ENCODE data around the gene DPEP1.
A peak's percentile ranks its signal among the peaks of the same experiment; 100 is the strongest.
"Not testable (repeated sequence)": the region's sequence is repeated elsewhere in the genome, so short reads cannot be mapped to it uniquely, and the experiment has no call there.

DPEP1 gene

DNA sequence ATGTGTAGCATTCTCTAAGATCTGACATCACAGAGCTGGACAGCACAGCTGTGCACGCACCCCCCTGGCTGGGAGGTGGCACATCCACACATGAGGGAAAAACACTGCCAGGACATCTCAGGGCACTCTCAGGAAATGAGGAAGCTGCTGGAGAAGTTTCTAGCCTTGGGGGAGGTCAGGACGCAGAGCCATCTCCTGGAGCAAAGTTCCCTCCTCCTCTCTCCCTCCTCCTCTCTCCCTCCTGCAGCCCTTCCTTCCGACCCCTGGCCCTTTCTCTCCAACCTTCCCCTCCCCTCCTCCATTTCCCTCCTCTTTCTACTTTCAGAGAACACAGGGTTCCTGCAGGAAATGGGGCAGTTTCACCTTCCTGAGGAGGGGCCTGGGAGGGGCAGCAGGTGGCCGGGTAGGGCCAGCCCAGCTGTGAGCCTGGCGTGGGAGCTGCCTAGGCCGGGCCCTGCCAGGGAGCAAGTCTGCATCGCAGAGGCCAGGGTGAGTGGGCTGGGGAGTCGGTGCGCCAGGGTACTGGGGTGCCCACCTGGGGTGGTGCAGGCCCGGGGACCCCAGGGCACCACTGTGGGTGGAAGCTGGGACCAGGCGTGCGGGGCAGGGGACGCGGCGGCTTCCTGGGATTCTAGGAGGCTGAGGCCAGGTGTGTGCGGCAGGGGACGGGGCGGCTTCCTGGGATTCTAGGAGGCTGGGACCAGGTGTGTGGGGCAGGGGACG is at the start of gene DPEP1:
TSS of gene DPEP1 (plus strand) at position 412 of the 723 bp plus-strand sequence. CDS start 16,769 bp downstream, outside the sequence.
- DNase-seq = no peak

DNA sequence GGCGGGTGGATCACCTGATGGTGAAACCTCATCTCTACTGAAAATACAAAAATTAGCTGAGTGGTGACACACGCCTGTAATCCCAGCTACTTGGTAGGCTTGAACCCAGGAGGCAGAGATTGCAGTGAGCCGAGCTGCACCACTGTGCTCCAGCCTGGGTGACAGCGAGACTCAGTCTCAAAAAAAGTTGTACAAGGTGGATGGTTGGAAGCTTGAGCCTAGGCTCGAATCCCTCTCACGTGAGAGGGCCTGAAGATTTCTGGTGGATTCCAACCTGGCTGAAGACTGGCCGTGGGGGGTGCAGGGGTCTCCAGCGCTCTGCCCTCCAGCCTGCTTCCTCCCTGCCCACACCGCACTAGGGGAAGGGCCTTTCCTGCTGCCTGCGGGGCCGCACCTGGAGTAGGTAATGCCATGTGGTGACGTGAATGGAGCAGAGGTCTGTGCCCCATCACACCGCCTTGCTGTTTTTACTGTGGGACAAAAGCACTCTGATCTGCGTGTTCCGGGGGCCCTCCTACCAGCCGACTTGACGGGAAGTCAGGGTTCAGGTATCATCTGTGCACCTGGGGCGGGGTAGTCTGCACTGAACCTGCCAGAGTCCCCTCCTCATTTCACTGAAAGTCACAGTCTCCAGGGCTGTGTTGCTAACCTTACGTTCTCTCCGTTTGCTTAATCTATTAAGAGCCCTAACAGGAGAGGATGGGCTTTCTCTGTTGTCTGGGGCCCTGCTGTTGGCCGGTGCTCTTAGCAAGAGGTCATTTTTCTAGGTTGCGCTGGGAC is 48.8 kb upstream of the DPEP1 start:
- DNase-seq = no peak

DNA sequence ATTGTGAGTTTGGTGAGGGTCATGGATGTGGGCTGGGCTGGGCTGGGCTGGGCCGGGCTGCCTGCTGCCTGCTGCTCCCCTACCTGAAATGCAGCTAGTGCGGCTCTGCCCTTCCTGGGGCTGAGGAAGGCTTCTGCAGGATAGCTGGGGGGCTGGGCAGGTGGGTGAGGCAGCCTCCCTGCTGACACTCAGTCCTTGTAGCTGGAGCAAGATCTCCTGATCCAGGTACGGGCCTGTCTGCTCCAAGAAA is 48.3 kb upstream of the DPEP1 start:
- DNase-seq = no peak

DNA sequence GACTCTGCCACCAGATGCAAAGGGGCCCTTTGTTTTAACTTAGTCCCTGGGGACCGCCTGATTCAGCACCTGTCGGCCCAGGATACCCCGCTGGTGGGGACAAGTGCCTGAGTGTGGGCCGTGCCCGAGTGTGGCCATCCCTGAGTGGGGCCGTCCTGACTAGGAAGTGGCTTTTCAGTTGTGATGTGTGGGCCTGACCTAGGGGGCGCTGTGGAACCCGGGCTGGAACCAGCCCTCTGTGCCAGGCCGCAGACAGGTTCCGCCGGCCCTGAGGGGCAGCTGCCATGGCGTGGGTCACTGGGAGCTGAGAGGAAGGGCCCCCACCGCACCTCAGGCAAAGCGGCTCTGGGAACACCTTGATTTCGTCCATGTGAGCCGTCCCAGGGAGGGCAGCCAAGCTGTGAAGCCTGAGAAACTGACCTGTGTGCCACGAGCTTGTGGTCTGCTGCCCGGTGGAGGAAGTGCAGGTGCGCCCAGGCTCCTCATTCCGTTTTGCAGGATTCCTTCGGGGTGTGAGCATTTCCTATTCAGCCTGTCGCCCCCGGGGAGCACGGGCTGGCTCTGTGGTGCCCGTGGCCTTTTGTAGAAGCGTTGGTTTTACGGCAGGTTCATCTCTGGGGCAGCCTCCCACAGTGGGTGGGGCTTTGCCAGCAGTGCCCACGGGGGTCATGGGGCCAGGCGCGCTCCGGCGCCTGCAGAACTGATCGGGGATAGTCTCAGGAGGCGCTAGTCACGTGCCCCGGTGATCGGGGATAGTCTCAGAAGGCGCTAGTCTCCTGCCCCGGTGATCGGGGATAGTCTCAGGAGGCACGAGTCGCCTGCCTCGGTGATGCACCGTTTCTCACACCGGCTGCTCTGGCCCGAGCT is 47.7 kb upstream of the DPEP1 start:
- DNase-seq = peak; percentile 29

DNA sequence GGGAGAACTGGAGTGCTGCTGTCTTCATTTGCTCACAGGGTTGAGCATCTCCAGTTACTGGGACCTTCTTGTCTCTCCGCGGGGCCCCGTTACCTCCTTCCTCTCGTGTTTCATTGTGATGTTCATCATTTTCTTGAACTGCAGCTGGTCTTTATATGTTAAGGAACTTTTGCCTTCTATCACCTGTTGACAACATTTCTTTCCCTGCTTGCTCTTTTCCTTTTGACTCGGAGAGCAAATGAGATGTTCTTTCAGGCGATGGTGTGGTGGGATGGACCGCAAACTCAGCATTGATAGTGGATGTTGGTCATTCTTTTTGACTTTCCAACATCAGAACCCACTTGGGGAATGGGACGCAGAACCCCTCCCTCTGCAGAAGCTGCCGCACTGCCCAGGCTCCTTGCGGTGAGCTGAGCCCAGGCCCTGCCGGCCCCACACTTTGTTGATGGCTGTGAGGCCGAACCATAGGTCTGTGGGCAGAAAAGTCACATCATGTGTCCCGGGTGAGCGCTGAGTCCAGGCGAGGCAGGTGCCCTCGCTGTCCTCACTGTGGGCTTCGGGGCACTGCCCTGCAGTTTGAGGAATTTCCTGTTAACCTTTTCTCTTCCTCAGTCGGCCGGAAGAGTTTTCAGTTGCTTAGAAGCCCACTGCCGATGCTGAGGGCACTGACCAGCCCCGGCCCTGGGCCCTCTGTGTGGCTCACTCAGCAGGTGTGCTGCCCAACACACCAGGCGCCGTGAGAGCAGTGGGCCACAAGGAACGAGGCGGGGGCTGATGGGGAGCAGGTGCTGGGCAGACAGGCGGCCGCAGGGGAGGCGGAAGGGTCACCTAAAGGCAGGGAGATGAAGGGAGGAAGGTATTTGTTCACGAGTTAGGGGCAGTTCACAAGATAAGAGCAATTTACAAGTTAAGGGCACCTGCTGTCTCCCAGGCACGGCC is 45.5 kb upstream of the DPEP1 start:
- DNase-seq = no peak

DNA sequence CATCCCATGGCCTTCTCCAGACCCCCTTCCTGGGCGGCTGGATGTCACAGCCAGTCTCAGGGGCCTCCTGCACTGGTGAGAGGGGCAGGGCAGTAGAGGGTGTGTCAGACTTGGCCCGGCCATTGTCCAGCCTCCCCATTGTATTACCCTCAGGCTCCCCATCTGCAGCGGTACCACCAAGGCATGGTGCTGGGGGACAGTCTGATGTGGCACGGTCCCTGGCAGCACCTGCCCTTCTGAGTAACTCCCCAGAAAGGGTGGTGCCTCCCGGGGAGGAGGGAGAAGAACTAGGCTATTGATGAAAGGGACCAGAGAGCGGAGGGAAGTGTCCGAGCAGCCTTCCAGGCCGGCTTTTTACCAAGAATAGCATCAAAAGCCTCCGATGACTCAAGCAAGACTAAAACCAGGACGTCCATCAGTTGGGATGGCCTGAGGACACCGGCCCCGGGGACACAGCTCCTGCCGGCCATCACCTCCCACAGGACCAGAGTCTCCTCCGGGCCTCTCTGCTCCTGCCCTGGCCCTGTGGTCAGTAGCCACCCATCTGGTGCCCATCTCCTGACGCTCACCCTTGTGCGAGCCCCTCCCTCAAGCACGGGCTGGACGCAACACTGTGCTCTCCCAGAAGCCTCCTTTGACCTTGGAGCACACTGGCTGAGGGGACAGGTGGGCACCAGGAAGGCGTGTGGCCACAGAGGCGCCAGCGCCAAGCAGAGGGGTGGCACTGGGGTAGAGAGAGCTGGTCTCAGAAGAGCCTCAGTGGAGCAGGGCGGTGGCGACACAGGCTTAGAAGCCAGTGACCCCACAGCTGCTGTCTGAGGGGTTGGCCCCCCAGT is 43.7 kb upstream of the DPEP1 start:
- DNase-seq = no peak

DNA sequence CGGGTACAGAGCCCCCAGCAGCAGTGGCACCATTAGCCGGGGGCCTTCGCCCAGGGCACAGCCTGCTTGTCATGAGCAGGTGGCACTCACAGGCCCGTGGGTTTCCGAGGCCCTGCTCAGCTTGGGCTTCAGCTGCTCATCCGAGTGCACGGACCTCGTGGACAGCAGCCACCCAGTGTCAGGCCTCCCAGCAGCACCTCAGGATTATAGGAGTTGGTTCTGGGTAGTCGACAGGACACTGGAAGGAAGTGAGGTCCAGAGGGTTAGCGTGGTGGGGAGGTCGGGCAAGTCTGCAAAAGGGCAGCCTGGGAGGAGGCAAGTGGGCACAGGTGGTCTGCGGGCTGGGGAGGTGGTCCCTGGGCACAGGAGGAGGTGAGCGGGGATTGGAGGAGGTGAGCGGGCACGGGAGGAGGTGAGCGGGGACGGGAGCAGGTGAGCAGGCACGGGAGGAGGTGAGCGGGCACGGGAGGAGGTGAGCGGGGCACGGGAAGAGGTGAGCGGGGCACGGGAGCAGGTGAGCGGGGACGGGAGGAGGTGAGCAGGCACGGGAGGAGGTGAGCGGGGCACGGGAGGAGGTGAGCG is 43.0 kb upstream of the DPEP1 start:
- no peak for DNase-seq

DNA sequence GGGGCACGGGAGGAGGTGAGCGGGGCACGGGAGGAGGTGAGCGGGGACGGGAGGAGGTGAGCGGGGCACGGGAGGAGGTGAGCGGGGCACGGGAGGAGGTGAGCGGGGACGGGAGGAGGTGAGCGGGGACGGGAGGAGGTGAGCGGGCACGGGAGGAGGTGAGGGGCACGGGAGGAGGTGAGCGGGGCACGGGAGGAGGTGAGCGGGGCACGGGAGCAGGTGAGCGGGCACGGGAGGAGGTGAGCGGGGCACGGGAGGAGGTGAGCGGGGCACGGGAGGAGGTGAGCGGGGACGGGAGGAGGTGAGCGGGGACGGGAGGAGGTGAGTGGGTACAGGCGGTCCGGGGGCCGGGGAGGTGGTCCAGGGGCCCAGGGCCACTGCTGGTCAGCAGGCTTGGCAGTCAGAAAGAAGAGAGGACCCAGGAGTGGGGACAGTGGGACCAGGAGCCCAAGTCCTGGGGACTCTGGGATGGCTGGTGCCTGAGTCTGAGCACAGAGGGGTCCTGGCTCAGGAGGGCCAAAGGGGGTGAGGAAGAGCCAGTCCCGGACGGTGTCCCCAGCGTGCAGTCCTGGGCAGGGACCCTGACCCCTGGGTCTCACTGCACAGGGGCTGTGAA is 42.4 kb upstream of the DPEP1 start:
- not testable (repeated sequence) for DNase-seq

DNA sequence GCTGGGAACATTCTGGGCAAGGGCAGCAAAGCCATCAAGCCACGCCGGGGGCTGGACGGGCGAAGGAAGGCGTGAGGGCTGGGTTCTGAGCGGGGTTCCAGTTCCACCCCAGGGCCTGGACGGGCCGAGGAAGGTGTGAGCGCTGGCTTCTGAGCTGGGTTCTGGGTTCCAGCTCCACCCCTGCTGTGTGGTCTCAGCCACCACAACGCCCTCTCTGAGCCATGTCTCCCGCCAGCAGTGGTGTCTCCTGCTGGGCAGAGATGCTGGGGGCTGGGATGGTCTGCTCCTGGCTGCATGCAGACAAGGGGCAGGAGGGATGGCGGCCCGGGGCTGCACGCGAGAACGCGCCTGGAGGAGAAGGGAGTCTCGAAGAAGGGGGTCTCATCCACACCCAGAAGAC is 41.8 kb upstream of the DPEP1 start:
- DNase-seq = no peak

DNA sequence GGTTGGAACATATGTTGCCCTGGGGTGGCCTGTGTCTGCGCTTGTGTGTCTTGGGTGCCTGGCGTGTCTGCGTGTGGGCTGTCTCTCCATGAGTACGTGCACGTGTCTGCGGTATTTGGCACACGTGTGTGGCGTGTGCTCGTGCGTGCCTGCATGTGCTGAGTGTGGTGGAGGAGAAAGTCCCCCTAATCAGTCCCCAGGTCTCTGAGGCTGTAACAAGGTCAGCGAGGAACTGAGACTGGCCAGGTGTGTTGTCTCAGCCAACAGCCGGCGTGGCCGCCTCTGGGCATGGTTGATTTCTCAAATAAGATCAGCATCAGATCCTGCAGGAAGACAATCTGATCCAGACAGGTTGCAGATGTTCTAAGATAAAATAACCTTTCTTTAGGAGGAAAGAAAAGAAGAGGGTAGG is 41.4 kb upstream of the DPEP1 start:
- no peak for DNase-seq

DNA sequence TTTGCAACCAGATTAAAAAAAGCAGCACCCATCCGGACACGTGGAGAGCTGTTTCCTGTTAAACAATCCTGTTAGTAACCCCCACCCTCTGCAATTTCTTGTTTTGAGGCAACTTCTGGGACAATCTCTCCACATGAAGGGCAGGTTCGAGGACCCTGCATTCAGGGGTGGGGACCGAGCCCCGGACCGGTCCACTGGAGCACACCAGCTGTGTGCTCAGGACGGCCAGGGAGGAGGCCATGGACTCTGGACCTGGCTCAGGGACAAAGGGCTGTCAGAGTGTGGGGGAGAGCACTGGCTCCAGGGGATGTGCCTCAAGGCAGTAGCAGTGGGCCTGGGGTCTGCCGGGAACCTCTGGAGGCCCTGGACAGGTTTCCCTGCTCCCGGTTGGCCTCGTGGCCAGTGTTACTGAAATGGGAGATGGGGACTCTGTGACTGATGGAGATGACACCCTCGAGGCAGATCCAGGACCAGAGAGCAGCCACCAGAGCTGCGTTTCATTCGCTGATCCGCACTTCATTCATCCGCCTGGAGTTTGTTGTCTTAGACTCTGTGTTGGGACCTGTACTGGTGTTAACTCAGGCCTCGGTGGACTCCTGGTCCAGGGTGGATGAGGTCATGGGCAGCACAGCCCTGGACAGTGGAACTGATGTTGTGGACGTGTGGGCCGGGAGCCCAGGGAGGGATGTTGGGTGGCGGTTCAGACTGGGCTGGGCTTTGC is 40.8 kb upstream of the DPEP1 start:
- no peak for DNase-seq

DNA sequence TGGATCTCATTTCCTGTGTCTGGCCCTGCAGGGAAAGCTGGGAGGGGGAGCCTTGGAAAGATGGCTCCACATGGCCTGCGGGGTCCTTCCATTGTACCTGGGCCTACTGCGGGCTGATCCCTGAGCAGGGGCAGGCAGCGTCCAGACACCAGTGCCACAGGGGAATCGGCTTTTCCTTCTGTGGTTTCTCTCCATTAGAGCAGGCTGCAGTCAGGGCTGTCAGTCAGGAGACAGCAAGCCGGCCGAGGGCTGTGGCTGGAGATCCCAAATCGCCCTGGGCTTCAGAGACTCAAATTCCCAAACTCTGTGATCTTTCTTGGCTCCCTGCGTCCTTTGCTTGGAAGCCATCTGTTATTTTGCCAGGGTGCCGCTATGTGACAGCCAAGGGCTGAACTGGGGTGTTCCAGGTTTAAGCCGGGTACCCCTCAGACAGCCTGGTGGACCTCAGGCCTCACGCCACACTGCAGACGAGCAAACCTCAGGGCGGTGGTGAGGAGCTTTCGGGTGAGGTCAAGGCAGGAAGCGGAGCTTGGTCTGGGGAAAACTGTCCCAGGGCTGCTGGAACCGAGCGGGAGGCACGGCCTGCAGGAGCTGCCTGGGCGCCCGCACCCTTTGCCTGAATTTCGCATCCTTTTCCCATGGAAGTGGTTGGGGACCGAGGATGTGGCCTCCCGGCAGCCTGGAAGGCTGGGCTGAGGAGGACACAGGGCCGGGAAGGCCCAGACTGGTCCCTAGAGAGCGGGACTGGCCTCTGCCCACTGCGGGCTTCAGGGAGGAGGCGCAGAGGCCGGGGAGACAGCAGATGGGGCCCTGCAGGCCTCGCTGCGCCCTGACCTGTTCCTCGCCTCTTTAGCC is 39.4 kb upstream of the DPEP1 start:
- DNase-seq = no peak

DNA sequence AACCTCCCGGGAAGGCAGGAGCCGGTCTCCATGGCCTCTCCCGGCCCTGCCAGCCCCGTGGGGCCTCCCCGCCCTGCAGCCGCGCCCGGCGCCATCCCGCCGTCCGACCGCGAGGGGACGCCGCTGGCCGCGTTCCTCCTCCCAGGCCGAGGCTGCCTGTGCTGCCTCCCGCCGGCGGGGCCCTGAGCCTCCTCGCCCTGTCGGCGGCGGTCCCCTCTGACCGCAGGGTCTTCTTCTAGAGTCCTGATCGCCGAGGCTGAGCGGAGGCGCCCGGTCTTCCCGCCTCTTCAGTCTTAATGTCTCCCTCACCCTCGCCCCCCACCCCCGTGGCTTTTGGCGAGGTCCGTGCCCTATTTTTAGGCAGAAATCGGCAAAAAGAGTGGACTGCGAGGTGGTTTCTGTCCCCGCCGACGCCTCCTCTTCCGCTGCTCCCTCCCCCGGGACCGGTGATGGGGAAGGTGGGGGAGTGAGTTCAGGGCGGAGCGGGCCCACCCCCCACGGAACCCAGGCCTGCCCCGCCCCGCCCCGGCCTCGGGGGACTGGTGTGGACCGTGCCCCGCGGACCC is 38.7 kb upstream of the DPEP1 start:
- peak; percentile 26 for DNase-seq

DNA sequence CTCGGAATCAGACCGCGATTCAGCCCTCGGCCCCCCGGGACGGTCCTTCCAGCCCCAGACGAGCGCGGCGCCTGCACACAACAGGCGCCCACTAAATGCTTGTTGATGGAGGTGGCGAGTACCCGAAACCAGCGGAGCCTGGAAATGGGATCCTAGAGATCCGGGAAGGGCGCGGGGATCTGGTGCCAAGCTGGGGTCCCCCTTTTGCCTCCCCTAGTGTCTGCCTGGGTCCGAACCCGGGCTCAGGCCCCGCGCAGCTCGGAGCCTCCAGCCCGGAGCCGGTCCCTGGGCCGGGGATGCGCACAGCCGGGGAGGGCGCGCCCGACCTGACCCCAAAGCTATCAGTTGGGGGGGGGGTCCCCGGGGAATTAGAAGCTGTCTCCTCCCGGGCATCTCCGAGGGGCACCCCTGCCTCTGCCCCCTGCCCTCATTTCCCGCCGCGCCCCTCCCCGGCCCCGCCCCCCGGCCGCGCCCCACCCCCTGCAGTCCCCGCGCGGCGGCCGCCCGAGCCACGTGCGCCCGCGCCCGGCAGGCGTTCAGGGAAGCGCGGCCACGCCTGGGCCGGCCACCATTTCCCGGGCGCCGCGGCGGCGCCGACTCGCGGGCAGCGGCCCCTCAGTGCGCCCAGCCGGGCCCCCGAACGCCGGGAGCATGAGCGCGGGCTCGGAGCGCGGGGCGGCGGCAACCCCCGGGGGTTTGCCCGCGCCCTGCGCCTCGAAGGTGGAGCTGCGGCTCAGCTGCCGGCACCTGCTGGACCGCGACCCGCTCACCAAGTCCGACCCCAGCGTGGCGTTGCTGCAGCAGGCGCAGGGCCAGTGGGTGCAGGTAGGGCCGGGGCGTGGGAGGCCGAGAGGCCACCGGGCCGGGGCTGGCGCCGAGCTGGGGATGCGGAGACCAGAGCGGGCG is 37.9 kb upstream of the DPEP1 start, which contains the start of gene CPNE7:
TSS of gene CPNE7 (plus strand) at position 512 of the 906 bp plus-strand sequence. CDS start at position 652, 140 bp downstream.
- no peak for DNase-seq

DNA sequence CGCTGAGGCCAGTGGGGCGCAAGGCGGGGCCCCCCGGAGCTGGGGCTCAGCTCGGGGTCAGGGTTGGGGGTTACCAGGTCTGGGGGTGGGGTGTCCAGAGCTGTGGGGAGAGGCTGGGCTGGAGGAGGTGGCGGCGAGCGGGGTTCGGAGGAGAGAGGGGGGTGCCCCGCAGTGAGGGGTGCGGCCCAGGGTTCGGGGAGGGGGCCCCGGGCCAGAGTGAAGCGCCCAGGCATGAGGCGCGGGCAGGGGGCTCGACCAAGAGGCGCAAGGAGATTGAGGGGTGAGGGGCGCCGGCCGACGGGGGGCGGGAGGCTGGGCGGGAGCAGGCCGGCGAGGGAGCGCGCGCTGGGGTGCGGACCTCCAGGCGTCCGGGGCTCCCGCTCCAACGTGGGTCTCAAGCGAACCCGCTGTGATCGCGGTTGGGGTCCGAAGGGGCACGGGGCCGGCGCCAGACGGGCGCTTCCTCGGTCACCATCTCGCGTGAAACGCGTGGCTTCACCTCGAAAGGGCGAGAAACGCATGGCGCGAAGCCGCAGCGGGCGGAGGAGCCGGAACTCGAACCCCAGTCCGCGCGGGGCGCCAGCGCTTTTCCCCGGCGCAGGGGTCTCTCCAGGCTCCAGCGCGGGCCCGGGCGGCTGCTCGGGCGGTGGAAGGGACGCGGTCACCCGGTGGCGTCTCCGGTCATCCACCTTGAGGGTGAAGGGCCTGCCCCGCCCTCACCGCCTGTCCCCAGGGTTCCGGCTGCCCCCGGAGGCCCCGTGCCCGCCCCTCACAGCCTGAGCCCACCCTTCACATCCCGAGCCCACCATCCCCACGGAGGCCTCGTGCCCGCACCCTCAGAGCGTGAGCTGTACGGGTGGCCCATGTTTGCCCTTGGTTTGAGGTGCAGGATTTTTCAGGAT is 37.0 kb upstream of the DPEP1 start:
- DNase-seq = no peak

DNA sequence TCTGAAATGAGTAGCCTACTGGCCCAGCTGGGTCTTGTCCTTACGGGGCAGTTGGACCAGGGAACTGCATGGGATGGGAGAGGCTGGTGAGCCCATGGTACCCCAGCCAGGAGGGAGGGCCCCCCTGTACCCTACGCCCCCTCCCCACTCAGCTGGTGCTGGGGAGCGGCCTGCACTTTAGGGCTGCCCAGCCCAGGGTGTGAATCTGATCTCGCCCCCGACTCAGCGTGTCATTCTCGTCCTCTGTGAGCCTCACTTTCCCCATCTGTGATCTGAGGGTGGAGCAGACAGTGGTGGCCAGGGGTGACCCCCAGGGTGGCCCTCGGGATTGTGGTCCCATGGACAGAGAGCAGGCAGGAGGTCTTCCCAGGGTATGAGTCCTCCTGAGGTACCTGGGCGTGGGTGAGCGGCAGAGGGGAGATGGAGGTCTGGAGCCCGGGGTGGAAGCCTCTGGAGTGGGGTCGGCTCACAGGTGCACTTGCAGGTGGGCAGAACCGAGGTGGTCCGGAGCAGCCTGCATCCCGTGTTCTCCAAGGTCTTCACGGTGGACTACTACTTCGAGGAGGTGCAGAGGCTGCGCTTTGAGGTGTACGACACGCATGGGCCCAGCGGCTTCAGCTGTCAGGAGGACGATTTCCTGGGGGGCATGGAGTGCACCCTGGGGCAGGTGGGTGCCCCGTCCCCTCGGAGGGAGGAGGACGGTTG is 36.2 kb upstream of the DPEP1 start:
- DNase-seq = no peak

All from CD4-positive, alpha-beta T cell treated with Interferon gamma for 1 hour (primary cell).